SKM-1 treated with dmso at 0.1 percent for 144 hours (cell line): ENCODE data around the gene DUS1L.

Source experiments
- DNase-seq: peaks from one replicate; lab custom pipeline; 2025; ENCODE audit not compliant: unreplicated experiment; lab: John Stamatoyannopoulos, UW

The DUS1L gene

GRCh38 chr17:82028966-82029365 lies 36.6 kb downstream of the DUS1L start:
- no peak for DNase-seq

DNA sequence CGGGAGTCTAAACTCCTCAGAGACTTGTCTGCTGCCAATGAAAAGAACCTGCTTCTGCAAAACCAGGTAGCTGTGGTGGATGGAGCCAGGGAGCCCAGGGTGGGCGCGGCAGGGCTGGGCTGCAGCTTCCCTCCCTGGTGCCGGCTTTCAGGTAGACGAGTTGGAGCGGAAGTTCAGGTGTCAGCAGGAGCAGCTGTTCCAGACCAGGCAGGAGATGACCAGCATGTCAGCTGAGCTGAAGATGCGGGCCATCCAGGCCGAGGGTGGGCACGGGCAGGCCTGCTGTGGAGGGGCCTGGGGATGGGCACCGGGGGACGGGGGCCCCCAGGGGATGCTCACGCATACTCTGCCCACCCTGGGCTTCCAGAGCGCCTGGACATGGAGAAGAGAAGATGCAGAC lies 37.4 kb downstream of the DUS1L start:
- no peak for DNase-seq

DNA sequence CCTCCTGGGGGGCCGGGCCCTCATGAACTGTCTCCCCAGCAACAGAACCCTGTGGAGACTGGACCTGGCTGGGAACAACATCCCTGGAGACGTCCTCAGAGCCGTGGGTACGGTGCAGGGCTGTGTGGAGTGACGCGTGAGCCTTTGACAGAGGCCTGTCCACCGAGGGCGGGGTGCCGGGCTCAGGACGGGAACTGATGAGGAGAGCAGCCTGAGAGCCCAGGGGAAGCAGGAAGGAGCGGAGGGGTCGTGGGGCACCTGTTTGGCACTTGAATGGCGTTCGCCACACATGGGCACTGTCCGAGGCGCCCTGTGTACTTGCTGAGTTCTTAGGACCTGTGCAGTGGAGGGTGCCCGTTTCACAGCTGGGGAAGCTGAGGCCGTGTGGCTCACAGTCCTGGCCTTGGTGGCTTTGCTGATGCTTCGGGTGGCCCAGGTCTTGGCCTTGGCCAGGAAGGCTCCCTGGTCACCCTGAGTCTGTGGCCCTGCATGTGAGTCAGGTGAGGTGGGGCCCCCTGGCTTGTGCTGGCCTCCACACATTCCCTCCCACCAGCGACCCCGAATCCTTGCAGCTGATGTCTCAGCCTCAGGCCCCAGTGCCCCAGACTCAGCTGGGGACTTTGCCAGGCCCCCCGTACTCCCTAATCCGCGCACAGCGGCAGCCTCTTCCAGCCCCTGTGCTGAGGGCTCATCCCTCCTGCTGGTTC lies 40.0 kb downstream of the DUS1L start:
- no peak for DNase-seq

- no peak for DNase-seq
Measured at GRCh38 chr17:82024859-82025258, 40.7 kb downstream of the DUS1L start.

- no peak for DNase-seq
Measured at GRCh38 chr17:82023447-82024241, 42.0 kb downstream of the DUS1L start.

DNA sequence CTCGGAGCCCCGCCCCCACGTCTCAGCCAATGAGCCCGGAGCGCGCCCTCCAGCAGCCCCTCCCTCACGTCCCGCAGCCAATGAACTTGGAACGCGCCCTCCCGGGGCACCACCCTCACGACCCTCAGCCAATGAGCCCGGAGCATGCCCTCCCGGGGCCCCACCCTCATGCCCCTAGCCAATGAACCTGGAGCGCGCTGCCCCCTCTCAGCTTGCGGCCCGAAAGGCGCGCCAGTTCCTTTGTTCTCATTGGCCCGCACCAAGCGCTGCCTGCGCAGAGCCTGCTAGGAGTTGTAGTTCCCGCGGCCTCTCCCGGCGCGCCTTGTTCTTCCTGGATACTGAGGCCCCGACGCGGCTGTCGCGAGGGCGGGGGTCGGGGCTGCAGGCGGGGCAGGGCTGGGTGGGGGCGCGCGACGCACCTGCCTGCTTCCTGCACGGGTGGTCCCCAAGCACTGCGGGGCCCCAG lies 42.6 kb downstream of the DUS1L start, which contains the start of gene LRRC45:
TSS of gene LRRC45 (plus strand) at position 325 of the 466 bp plus-strand sequence. CDS start 339 bp downstream, outside the sequence.
- peak; percentile 99 for DNase-seq

DNA sequence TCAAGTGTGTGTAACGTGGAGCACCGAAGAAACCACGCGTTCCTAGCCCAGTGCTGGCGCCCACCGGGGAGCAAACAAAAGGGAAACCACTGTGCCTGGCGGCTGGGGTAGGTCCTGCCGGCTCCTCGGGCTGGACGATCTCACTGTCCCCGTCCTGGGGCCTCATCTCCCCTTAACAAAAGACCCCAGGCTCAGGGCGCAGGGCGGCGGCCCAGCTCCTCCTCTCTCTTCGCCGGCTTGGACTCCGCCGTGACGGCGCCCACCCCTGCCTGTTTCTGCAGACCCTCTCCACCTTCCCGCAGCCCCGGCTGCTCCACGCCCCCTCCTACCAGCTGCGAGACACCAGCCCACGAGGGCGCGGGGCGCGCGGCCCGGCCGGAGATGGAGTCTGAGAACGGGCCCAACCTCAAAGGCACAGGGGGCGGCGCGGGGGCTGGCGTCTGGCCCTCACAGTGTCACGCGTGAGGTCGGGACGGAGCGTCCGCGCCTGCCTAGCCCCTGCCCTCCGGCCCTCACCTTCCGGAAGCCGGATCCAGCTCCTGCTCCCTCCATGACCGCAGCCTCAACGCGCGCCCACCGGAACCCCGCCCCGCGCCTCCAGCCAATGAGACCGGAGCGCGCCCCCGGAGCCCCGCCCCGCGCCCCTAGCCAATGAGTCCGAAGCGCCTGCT lies 43.2 kb downstream of the DUS1L start, which contains the start of gene CENPX:
TSS of gene CENPX (minus strand) at position 569 of the 671 bp plus-strand sequence. CDS start at position 552, 17 bp downstream.
- no peak for DNase-seq

DNA sequence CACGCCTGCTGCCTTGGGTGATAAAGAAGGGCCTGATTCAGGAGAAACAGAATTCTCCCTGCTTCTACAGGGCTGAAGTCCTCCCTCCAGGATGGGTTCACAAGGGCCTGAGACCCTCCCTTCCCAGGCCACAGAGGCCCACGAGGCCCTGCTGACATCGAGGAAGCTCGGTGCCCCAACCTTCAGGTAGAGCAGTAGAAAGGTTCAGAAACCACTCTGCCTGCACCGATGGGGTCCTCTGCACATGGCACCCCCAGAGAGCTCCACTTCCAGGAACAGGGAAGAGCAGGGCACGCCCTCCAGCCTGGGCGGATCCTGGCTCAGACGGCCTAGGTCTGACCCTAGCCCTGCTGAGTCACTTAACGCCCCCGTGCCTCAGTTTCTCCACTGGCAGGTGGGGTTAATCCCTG lies 43.7 kb downstream of the DUS1L start:
- DNase-seq: no peak

- no peak for DNase-seq
Measured at GRCh38 chr17:82021107-82021899, 44.3 kb downstream of the DUS1L start.

DNA sequence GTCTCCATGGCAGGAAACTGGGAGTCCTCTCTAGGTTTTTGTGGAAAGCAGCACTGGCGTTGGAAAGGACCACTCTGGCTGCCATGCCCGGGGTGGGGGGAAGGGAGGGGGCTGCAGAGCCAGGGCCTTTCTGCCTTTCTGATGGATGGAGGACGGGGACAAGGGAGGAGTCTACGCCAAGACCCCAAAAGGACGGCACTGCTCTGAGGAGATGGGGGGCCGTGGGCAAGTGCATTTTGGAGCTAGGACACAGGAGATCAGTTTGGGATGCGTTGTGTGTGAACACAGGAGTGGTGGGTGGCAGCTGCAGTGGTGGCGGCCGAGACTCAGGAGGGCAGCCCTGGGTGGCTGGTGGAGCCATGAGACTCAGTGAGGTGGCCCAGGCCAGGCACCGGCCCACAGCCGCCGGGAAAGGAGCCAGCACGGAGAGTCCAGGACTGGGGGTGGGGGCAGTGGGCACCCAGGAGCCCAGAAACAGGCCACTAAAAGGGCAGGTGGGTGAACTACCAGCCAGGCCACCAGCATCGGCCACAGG lies 45.0 kb downstream of the DUS1L start:
- no peak for DNase-seq

DNA sequence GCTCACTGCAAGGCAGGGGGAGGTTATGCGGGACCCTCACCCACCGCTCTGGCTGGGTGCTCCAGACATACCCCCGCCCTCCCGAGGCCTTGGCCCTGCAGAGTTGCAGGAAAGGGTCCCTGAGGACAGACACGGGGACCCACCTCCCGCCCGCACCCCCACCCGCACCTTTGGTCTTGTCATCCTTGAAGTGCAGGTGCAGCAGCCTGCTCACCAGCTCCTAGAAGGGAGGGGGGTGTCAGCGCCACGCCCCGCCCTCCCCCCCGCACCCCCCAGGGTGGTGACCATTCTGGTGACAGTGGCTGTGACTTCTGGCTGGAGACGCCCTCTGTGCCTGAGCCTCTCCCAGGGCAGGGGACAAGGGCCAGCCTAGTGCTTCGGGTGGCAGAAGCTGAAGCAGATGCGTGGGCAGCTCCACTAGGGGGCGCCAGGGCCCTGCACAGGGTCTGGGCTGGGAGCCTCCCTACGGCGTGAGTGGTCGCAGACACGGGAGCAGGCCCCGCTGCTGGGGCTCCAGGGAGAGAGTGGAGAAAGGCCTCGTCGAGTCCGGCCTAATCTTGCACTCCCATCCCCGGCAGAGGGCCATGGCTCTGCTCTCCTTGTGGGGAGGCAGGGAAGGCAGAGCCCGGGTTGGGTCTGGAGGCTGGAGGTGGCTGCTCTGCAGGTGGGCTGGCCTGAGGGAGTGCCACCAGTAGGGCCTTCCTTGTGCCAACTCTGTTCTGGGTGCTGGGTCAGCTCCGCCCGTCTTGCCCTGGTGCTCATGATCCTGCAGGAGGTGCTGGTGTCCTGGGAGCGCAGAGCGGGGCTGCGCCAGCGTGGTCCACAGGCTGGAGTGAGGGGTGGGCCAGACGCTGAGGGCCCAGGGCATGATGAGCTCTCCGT lies 45.7 kb downstream of the DUS1L start:
- DNase-seq: peak; percentile 62

DNA sequence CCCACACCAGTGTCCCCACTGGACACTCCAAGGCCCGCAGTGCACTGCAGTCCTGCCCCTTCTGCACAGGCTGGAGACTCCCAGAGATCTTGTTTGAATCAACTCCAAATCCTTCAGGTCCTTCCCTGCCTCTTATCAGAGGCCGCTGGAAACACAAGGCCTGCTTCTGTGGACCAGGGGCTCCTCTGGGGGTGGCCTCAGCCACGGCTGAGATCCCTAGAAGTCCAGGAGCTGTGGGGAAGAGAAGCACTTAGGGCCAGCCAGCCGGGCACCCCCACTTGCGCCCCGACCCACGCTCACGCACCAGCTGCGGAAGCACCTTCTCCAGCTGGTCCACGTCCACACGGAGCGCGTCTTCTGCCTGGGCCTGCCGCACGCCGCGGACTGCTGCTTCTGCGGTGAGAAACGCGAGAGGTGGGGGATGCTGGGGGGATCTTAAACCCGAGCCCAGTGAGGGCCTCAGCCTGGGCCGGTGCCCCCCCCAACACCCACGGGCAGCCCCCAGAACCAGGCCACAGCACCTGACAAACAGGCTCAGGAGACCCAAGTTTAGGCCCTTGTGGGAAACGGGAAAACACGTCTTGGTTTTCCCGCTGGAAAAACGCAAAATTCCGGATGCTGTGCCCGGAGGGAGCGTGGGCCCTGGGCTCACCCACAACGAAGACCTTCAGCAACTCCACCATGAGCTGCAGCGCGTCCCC lies 46.5 kb downstream of the DUS1L start:
- DNase-seq: no peak

DNA sequence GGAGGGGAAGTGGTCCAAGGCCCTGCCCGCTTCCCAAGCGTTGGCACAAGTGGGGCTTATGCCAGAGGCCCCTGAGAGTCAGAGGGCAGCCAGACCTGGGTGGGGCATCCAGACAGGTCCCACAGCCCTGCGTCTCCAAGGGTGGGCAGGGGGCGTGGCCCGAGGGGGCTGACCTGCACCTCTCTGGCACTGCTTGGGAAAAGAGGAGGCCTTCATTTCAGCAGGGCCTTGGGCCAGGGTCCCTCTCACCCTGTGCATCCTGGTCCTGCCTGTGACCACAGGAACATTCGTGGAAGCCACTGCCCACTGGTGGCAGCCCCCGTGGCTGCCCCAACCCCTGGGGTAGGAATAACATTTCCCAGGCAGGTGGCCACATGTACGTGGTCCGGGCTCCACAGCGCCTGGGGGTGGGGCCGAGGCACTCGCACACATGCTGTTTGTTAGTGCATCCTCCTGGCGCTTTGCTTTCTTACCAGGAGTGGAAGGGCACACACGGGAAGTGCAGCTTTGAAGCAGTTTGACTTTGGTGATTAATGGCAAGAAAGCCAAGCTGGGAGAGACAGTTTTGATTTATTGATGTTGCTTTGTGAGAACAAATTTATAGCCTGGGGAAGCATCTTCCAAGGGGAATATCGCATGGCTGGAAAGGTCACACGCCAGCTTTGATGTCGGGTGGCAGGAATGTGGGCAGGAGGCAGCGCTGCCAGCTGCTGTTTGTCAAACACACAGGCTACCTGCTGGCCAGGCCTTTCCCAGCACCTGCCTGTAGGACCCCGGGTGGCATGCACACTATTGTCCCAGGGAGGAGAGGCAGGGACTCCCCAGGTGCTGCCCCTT lies 47.2 kb downstream of the DUS1L start:
- no peak for DNase-seq

- no peak for DNase-seq
Measured at GRCh38 chr17:82017612-82018151, 47.9 kb downstream of the DUS1L start.

DNA sequence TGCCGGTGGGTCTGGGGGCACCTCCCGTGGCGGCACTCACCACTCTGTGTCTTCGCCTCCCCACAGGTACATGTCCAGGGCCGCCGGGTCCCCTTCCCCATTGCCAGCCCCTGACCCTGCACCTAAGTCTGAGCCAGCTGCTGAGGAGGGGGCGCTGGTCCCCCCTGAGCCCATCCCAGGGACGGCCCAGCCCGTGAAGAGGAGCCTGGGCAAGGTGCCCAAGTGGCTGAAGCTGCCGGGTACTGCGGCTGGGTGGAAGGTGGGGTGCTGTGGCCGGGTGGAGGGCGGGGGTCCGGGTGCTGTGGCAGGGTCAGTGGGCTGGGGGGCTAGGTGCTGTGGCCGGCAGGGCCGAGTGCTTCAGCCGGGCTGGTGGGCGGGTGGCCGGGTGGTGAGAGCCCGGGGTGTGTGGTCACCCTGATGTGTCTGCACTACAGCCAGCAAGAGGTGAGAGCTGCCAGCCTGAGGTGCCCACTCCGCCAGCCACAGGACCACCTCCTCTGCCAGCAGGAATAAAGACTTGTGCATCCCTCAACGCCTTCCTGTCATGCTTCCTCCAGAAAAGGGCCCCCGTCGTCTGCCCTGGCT lies 48.6 kb downstream of the DUS1L start:
- DNase-seq: no peak

GRCh38 chr17:82016061-82016874 lies 49.3 kb downstream of the DUS1L start:
- no peak for DNase-seq
